ENCODE data around the gene EMX2. TPM values are rescaled to one million over a fixed set of nuclear protein-coding genes. Genes with fewer than 3 reads are reported as not detected.
"Not testable (repeated sequence)": the region's sequence is repeated elsewhere in the genome, so short reads cannot be mapped to it uniquely, and the experiment has no call there.

The EMX2 gene
- total RNA-seq, 4 donors from 2014 or later = 1.0 TPM; not detected in 3

DNA sequence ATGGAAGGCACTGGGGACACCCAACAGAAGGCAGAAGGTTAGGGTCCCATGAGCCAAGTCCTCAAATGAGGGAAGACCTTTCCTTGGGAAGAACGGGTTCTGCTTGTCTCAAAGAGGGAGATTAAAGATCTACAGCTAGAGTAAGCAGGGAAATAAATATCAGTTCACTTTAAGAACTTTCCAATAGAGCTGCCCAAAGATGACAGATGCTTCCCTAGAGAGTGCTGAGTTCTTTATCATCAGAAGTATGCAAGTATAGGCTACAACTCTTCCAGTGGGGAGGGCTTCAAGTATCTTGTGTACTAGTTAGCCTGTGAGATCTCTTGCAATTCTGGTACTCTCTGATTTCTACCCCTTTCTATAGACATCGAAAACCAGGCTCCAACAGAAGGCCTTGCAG lies 39.4 kb downstream of the EMX2 start:
- H3K27ac ChIP-seq = no peak overlapping the region
- no peak for TF ChIP-seq POLR2A (IDR thresholded peaks at IDR 0.05)
- TF ChIP-seq, protein P1, sequence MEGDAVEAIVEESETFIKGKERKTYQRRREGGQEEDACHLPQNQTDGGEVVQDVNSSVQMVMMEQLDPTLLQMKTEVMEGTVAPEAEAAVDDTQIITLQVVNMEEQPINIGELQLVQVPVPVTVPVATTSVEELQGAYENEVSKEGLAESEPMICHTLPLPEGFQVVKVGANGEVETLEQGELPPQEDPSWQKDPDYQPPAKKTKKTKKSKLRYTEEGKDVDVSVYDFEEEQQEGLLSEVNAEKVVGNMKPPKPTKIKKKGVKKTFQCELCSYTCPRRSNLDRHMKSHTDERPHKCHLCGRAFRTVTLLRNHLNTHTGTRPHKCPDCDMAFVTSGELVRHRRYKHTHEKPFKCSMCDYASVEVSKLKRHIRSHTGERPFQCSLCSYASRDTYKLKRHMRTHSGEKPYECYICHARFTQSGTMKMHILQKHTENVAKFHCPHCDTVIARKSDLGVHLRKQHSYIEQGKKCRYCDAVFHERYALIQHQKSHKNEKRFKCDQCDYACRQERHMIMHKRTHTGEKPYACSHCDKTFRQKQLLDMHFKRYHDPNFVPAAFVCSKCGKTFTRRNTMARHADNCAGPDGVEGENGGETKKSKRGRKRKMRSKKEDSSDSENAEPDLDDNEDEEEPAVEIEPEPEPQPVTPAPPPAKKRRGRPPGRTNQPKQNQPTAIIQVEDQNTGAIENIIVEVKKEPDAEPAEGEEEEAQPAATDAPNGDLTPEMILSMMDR (IDR thresholded peaks at IDR 0.05) = no peak
- WGBS, 2 donors = 71 to 82% methylated on average over 2 of the region's 2 CpGs
- no peaks in the 10 kb centered on the region for H3K4me1 ChIP-seq
- H3K36me3 ChIP-seq = no peaks in the 10 kb centered on the region
- no peak for DNase-seq
- no peaks in the 10 kb centered on the region for H3K9me3 ChIP-seq
- H3K4me3 ChIP-seq (replicated peaks in 1 of 3) = no peak overlapping the region
- H3K27me3 ChIP-seq = no peaks in the 10 kb centered on the region
- intact Hi-C loops (cut with DNase I) = no loop called here

DNA sequence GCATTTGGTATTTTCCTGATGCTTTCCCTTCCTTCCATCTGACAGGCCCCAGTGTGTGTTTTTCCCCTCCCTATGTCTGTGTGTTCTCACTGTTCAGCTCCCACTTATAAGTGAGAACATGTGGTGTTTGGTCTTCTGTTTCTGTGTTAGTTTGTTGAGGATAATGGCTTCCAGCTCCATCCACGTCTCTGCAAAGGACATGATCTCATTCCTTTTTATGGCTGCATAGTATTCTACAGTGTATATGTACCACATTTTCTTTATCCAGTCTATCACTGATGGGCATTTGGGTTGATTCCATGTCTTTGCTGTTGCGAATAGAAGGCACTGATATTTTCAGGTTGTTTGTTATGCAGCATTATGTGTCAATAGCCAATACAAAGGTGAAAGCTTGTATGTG lies 42.3 kb downstream of the EMX2 start:
- WGBS, 2 donors = 79 to 85% methylated on average over 2 of the region's 2 CpGs
- H3K36me3 ChIP-seq; H3K27me3 ChIP-seq; H3K9me3 ChIP-seq; intact Hi-C loops (cut with DNase I); DNase-seq; H3K4me1 ChIP-seq; H3K4me3 ChIP-seq (replicated peaks in 1 of 3); H3K27ac ChIP-seq: not testable (repeated sequence)

DNA sequence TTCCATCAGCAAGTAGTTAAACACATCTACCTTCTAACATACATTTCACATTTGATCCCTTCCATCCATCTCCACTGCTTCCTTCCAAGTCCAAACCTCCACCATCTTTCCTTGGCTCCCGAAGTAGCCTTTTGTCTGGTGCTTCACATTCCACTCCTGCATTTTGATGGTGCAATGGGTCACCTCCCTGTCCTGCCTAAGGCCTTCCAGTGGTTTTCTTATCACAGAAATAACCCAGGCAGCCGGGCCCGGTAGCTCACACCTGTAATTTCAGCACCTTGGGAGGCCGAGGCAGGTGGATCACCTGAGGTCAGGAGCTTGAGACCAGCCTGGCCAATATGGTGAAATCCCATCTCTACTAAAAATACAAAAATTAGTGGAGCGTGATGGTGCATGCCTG lies 44.5 kb downstream of the EMX2 start:
- no peaks in the 10 kb centered on the region for H3K36me3 ChIP-seq
- no peak overlapping the region for H3K4me3 ChIP-seq (replicated peaks in 1 of 3)
- DNase-seq = no peak
- intact Hi-C loops (cut with DNase I) = no loop called here
- no peaks in the 10 kb centered on the region for H3K27me3 ChIP-seq
- H3K9me3 ChIP-seq = no peaks in the 10 kb centered on the region
- H3K4me1 ChIP-seq = no peaks in the 10 kb centered on the region
- WGBS, 2 donors = 87 to 91% methylated on average over 5 of the region's 5 CpGs
- no peak for TF ChIP-seq POLR2A (IDR thresholded peaks at IDR 0.05)
- TF ChIP-seq, protein P1 (IDR thresholded peaks at IDR 0.05) = no peak
- H3K27ac ChIP-seq = no peak overlapping the region

DNA sequence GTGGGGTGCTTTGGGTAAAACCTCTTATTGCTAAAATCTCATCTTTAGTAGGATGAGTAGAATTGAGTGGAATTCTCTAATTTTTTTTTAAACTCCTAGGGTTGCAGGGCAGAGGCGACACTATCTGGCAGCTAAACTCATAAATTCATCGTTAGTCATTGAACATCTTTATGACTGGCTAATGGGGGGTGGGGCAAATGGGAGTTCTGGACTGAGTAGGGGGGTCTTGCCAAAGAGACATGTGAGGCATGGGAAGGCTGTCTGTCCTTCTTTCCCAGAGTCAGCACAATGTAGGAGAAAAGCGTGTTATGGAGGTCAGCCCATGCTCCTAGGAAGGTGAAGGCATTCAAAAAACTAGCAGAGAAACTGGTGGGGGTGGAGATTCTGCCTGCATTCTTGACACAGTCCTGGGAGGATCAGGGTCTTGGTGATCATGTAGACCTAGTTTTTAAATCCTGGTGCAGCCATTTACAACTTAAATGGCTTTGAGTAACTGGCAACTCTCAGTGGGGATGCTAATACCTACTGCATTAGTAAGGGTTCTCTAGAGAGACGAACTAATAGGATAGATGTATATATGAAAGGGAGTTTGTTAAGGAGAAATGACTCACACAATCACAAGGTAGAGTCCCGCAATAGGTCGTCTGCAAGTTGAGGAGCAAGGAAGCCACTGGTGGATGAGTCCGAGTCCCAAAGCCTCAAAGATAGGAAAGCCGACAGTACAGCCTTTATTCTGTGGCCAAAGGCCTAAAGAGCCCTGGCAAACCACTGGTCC lies 47.7 kb downstream of the EMX2 start:
- TF ChIP-seq, protein P1 (IDR thresholded peaks at IDR 0.05) = no peak
- TF ChIP-seq POLR2A (IDR thresholded peaks at IDR 0.05) = no peak
- Histone ChIP-seq H3K4me3 (replicated peaks in 1 of 3) (no peak overlapping the region), H3K27me3 (no peaks in the 10 kb centered on the region), H3K27ac (no peak overlapping the region), H3K36me3 (no peaks in the 10 kb centered on the region), H3K4me1 (no peaks in the 10 kb centered on the region), H3K9me3 (no peaks in the 10 kb centered on the region)
- WGBS, 2 donors = 79% methylated on average over 8 of the region's 8 CpGs
- intact Hi-C loops (cut with DNase I) = no loop called here
- no peak for DNase-seq

DNA sequence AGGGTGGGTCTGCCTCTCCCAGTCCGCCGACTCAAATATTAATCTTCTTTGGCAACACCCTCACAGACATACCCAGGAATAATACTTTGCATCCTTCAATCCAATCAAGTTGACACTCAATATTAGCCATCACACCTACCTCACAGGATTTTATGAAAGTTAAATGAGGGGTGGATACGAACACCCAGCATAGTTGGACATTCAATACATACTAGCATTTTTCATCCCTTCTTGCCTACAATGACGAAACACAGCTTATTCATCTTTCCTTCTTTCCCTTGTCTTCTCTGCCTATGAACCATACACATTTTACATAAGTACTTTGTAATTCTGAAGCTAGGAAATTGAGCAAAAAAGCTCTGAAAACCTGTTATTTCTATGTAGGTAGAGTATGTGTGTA lies 48.5 kb downstream of the EMX2 start:
- DNase-seq = no peak
- Histone ChIP-seq H3K36me3 (no peaks in the 10 kb centered on the region), H3K27ac (no peak overlapping the region), H3K4me3 (replicated peaks in 1 of 3) (no peak overlapping the region), H3K27me3 (no peaks in the 10 kb centered on the region), H3K4me1 (no peaks in the 10 kb centered on the region), H3K9me3 (no peaks in the 10 kb centered on the region)
- TF ChIP-seq POLR2A (IDR thresholded peaks at IDR 0.05) = no peak
- TF ChIP-seq, protein P1 (IDR thresholded peaks at IDR 0.05) = no peak
- whole genome bisulfite sequencing, 2 donors = 88 to 92% methylated on average over 4 of the region's 4 CpGs
- intact Hi-C loops (cut with DNase I) = no loop called here
